Neural cell (in vitro differentiated cells): Measurements from ENCODE around the gene ITPR2. TPM values are rescaled to one million over a fixed set of nuclear protein-coding genes. Genes with fewer than 3 reads are reported as not detected.

Source experiments
- H2AFZ ChIP-seq: fragments of 200-600, 300-800 bp; sonication (generic), shearing (Covaris generic); 2 replicates; pipeline ENCODE4 v1.6.0; 2014; ENCODE audit warnings: low read depth, mild to moderate bottlenecking, antibody characterized with exemption, low read length, moderate library complexity
- H3F3A ChIP-seq: fragments of 200-600 bp; shearing (Covaris generic); 2 replicates; pipeline ENCODE4 v1.6.1; 2016; ENCODE audit warnings: mild to moderate bottlenecking, moderate library complexity, mixed read lengths, antibody characterized with exemption, low read length; ENCODE audit not compliant: insufficient read depth, poor library complexity, severe bottlenecking
- H3K27ac ChIP-seq: fragments of 200-600, 300-800 bp; sonication (generic), shearing (Covaris generic); 2 replicates; pipeline ENCODE4 v1.5.1; 2014; ENCODE audit warnings: mild to moderate bottlenecking, low read length, moderate library complexity
- H3K27me3 ChIP-seq: fragments of 300-800, 200-600 bp; sonication (generic), shearing (Covaris generic); 2 replicates; pipeline ENCODE4 v1.6.0; 2014; ENCODE audit warnings: mild to moderate bottlenecking, low read depth, low read length, moderate library complexity; ENCODE audit not compliant: insufficient read depth
- H3K36me3 ChIP-seq: fragments of 300-800, 200-600 bp; sonication (generic), shearing (Covaris generic); 2 replicates; pipeline ENCODE4 v1.5.1; 2014; ENCODE audit warnings: mild to moderate bottlenecking, antibody characterized with exemption, low read length, moderate library complexity; ENCODE audit not compliant: insufficient read depth
- H3K4me2 ChIP-seq: fragments of 300-800, 200-600 bp; sonication (generic), shearing (Covaris generic); 2 replicates; pipeline ENCODE4 v1.6.0; 2014; ENCODE audit warnings: mild to moderate bottlenecking, low read length
- H3K4me3 ChIP-seq: fragments of 300-800, 200-600 bp; sonication (generic), shearing (Covaris generic); 2 replicates; pipeline ENCODE4 v1.5.1; 2014; ENCODE audit warnings: mild to moderate bottlenecking, low read length, moderate library complexity
- H3K79me2 ChIP-seq: fragments of 200-600 bp; shearing (Covaris generic); replicated peaks from 2 replicates; pipeline ENCODE4 v1.6.0; 2014; ENCODE audit warnings: mild to moderate bottlenecking, low read length, moderate library complexity; ENCODE audit not compliant: insufficient read depth
- H3K9ac ChIP-seq: fragments of 300-800, 200-600 bp; sonication (generic), shearing (Covaris generic); 2 replicates; pipeline ENCODE4 v1.6.1; 2016; ENCODE audit warnings: mild to moderate bottlenecking, low read length, mixed read lengths
- H3K9me2 ChIP-seq: fragments of 200-600 bp; shearing (Covaris generic); 2 replicates; pipeline ENCODE4 v1.6.1; 2016; ENCODE audit warnings: mild to moderate bottlenecking, low read length, mixed read lengths; ENCODE audit not compliant: insufficient read depth
- H3K9me3 ChIP-seq: fragments of 200-600, 300-800 bp; sonication (generic), shearing (Covaris generic); 2 replicates; pipeline ENCODE4 v1.6.1; 2016; ENCODE audit warnings: mild to moderate bottlenecking, mixed run types, low read length, moderate library complexity, mixed read lengths
- H4K20me1 ChIP-seq: fragments of 200-600 bp; shearing (Covaris generic); 2 replicates; pipeline ENCODE4 v1.6.1; 2016; ENCODE audit warnings: mild to moderate bottlenecking, mixed run types; ENCODE audit not compliant: insufficient read depth
- CTCF ChIP-seq: fragments of 450-650 bp; IDR thresholded peaks from 2 replicates; pipeline ENCODE4 v1.5.1; 2014; ENCODE audit warnings: antibody characterized with exemption, mild to moderate bottlenecking, moderate library complexity; ENCODE audit not compliant: poor library complexity, severe bottlenecking
- EP300 ChIP-seq: fragments of 450-650 bp; conservative IDR thresholded peaks from 2 replicates; pipeline ENCODE4 v1.6.1; 2014; ENCODE audit warnings: antibody characterized with exemption, mild to moderate bottlenecking, moderate library complexity; ENCODE audit not compliant: poor library complexity, severe bottlenecking
- EZH2 ChIP-seq: fragments of 200-600, 300-800 bp; shearing (Covaris generic), sonication (generic); IDR thresholded peaks from 2 replicates; pipeline ENCODE4 v1.6.1; 2014; ENCODE audit warnings: antibody characterized with exemption, low read length, borderline replicate concordance, mild to moderate bottlenecking; ENCODE audit not compliant: insufficient read depth, poor library complexity, severe bottlenecking
- MXI1 ChIP-seq: fragments of 450-650 bp; conservative IDR thresholded peaks from 2 replicates; pipeline ENCODE4 v1.6.1; 2014; ENCODE audit warnings: antibody characterized with exemption, mild to moderate bottlenecking; ENCODE audit not compliant: poor library complexity, severe bottlenecking
- POLR2AphosphoS5 ChIP-seq: IDR thresholded peaks from 2 replicates; pipeline ENCODE4 v1.6.1; 2012
- RAD21 ChIP-seq: fragments of 450-650 bp; conservative IDR thresholded peaks from 2 replicates; pipeline ENCODE4 v1.6.1; 2014; ENCODE audit warnings: antibody characterized with exemption, mild to moderate bottlenecking, moderate library complexity
- REST ChIP-seq: IDR thresholded peaks from 2 replicates; pipeline ENCODE4 v1.6.1; 2012; ENCODE audit warnings: borderline replicate concordance
- SMC3 ChIP-seq: fragments of 450-650 bp; conservative IDR thresholded peaks from 2 replicates; pipeline ENCODE4 v1.6.1; 2014; ENCODE audit warnings: antibody characterized with exemption, mild to moderate bottlenecking, moderate library complexity; ENCODE audit not compliant: poor library complexity
- TAF1 ChIP-seq: IDR thresholded peaks from 2 replicates; pipeline ENCODE4 v1.6.1; 2012; ENCODE audit warnings: low read depth
- polyA plus RNA-seq: library from polyadenylated mRNA; depleted of rRNA; stranded (reverse); fragments of >200 nt; gene quantifications from 2 replicates; pipeline ENCODE4 v1.2.3, GENCODE V29; 2014

The ITPR2 gene
- polyA plus RNA-seq, 1 donor from 2014 or later = 2.0 TPM

GRCh38 chr12:26428420-26428819, 404.6 kb downstream of the ITPR2 start:
- H3K27me3 ChIP-seq = no peaks in the 10 kb centered on the region
- TF ChIP-seq CTCF (no peak), POLR2AphosphoS5 (no peak), SMC3 (no peak), MXI1 (no peak)
- no peaks in the 10 kb centered on the region for H3K36me3 ChIP-seq
- no peaks in the 10 kb centered on the region for H3F3A ChIP-seq
- no peaks in the 10 kb centered on the region for H3K79me2 ChIP-seq
- H3K4me2 ChIP-seq = no peak overlapping the region
- H3K9me2 ChIP-seq = no peaks in the 10 kb centered on the region
- no peak overlapping the region for H2AFZ ChIP-seq
- H3K9me3 ChIP-seq = no peaks in the 10 kb centered on the region
- H3K4me3 ChIP-seq = no peak overlapping the region
- no peak overlapping the region for H3K27ac ChIP-seq
- H4K20me1 ChIP-seq = no peaks in the 10 kb centered on the region
- no peak overlapping the region for H3K9ac ChIP-seq

GRCh38 chr12:26426652-26427051, 406.3 kb downstream of the ITPR2 start:
- Histone ChIP-seq H4K20me1 (no peaks in the 10 kb centered on the region), H3K9ac (no peak overlapping the region), H2AFZ (no peak overlapping the region), H3K4me3 (no peak overlapping the region), H3K9me3 (no peaks in the 10 kb centered on the region), H3K9me2 (no peaks in the 10 kb centered on the region), H3K27ac (no peak overlapping the region), H3F3A (no peaks in the 10 kb centered on the region), H3K4me2 (no peak overlapping the region), H3K36me3 (no peaks in the 10 kb centered on the region), H3K79me2 (no peaks in the 10 kb centered on the region), H3K27me3 (no peaks in the 10 kb centered on the region)
- no peak for TF ChIP-seq TAF1
- TF ChIP-seq MXI1 = no peak
- TF ChIP-seq REST = no peak
- no peak for TF ChIP-seq POLR2AphosphoS5
- no peak for TF ChIP-seq RAD21
- TF ChIP-seq EP300 = no peak
- TF ChIP-seq EZH2 = no peak
- no peak for TF ChIP-seq CTCF
- no peak for TF ChIP-seq SMC3
